Cardiac fibroblast (primary cell): ENCODE results near the gene ZC3H7B.

Experiments
- DNase-seq, 2 donors: peaks; one replicate each; pipeline versions ENCODE4 v3.0.0 to v3.0.0-alpha.2; 2010; ENCODE audit warnings: low read depth in 2 of 2
- H3K4me3 ChIP-seq, 2 donors: replicated peaks in 1 of 2; 1 replicate in 1 of 2; 2 replicates in 1 of 2; pipeline ENCODE4 v1.5.1; 2011; ENCODE audit warnings: low read depth in 2 of 2, low read length in 2 of 2, mild to moderate bottlenecking in 2 of 2, moderate library complexity in 1 of 2
- TF ChIP-seq, protein P1 (sequence below): IDR thresholded peaks from one replicate; pipeline ENCODE4 v1.5.1; 2011; ENCODE audit warnings: low read depth, mild to moderate bottlenecking, low read length, inconsistent platforms

The ZC3H7B gene

DNA sequence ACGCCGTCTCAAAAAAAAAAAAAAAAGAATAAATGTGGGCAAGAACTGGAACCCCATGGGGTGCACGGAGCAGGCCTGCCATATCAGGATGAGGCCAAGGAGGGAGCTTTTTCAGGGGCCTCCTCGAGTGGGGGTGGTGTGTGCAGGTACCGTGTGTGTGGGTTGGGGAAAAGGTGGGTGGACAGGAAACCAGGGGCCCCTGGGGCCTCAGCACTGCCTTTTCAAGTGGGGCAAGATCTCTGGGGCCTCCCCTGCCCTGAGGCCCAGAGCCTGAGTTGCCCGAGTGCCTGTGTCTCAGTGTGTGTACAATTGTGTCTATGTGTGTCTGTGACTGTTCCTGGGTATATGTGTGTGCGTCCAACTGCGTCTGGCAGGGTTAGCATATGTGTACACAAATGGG lies 104.3 kb downstream of the ZC3H7B start:
- TF ChIP-seq, protein P1, sequence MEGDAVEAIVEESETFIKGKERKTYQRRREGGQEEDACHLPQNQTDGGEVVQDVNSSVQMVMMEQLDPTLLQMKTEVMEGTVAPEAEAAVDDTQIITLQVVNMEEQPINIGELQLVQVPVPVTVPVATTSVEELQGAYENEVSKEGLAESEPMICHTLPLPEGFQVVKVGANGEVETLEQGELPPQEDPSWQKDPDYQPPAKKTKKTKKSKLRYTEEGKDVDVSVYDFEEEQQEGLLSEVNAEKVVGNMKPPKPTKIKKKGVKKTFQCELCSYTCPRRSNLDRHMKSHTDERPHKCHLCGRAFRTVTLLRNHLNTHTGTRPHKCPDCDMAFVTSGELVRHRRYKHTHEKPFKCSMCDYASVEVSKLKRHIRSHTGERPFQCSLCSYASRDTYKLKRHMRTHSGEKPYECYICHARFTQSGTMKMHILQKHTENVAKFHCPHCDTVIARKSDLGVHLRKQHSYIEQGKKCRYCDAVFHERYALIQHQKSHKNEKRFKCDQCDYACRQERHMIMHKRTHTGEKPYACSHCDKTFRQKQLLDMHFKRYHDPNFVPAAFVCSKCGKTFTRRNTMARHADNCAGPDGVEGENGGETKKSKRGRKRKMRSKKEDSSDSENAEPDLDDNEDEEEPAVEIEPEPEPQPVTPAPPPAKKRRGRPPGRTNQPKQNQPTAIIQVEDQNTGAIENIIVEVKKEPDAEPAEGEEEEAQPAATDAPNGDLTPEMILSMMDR = no peak
- no peak overlapping the region for H3K4me3 ChIP-seq
- DNase-seq = no peak

GRCh38 chr22:41406410-41406809 lies 105.1 kb downstream of the ZC3H7B start:
- no peak overlapping the region for H3K4me3 ChIP-seq
- DNase-seq = no peak
- TF ChIP-seq, protein P1 = no peak

GRCh38 chr22:41407433-41407832 lies 106.1 kb downstream of the ZC3H7B start:
- no peak for DNase-seq
- TF ChIP-seq, protein P1 = no peak

GRCh38 chr22:41408665-41409064 lies 107.3 kb downstream of the ZC3H7B start:
- TF ChIP-seq, protein P1 = no peak
- no peak overlapping the region for H3K4me3 ChIP-seq
- no peak for DNase-seq

More at GRCh38 chr22:41407433-41407832, 106.1 kb downstream of the ZC3H7B start:
- no peak overlapping the region for H3K4me3 ChIP-seq
